AG04450 (cell line): ENCODE results near the gene ZBTB7C. TPM values are rescaled to one million over a fixed set of nuclear protein-coding genes. Genes with fewer than 3 reads are reported as not detected.

ENCODE experiments used
- CTCF ChIA-PET: fragments of 300-600, 350-600 bp; formaldehyde crosslinking; extraction: SDS; loops from one replicate; lab custom pipeline; 2022; ENCODE audit warnings: antibody characterized with exemption, inconsistent platforms; lab: Charles Lee
- POLR2A ChIA-PET: fragments of 350-600 bp; formaldehyde crosslinking; extraction: SDS; loops from one replicate; lab custom pipeline; 2021; ENCODE audit warnings: antibody characterized with exemption, inconsistent platforms; lab: Yijun Ruan, JAX
- DNase-seq: peaks from one replicate; pipeline ENCODE4 v3.0.0-alpha.2; 2011; ENCODE audit warnings: low read depth, low spot score
- H3K27ac ChIP-seq: one replicate; pipeline ENCODE4 v1.5.1; 2012; ENCODE audit warnings: low read depth, low read length, control low read depth
- H3K27me3 ChIP-seq: one replicate; pipeline ENCODE4 v1.6.0; 2012; ENCODE audit warnings: low read length; ENCODE audit not compliant: control insufficient read depth, insufficient read depth
- H3K4me3 ChIP-seq: 2 replicates; pipeline ENCODE4 v1.5.1; 2011; ENCODE audit warnings: mild to moderate bottlenecking, low read depth, low read length, control low read depth
- H3K9me3 ChIP-seq: 2 replicates; pipeline ENCODE4 v1.5.1; 2012; ENCODE audit warnings: low read length; ENCODE audit not compliant: control insufficient read depth, insufficient read depth
- polyA plus RNA-seq: library from polyadenylated mRNA; depleted of rRNA; stranded (reverse); fragments of >200 nt; gene quantifications from 2 replicates; pipeline ENCODE4 v1.2.3, GENCODE V29; 2011; rRNA removed
- small RNA-seq: library from RNA; depleted of rRNA; stranded (forward); fragments of <200 nt; gene quantifications from one replicate; pipeline ENCODE3, GENCODE V24; 2012; ENCODE audit warnings: low read depth; ENCODE audit not compliant: insufficient read length
- TF ChIP-seq, protein P1 (sequence below): IDR thresholded peaks from 2 replicates; pipeline ENCODE4 v1.5.1; 2011; ENCODE audit warnings: low read depth, low read length, control low read depth, inconsistent platforms

Gene ZBTB7C
- polyA plus RNA-seq, 1 experiment = not detected

DNA sequence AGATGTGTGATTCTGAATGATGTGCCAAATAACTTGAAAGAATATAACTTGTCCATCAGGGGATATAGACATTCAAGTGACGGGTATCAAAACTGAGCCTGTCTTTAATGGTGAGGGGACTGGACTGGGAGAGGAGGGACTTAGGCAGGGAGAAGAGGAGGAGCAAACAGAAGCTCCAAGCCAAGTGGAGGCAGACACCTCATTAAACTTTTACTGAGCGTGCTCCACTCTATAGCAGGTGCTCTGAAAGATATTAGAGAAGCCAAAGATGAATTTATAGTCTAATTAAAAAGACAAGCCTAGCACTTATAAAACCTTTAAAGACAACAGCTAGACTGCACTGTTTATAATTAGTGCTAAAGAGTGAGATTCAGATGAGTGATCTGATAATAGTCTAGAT, 431.0 kb downstream of the ZBTB7C start:
- Histone ChIP-seq H3K27me3 (peaks cover 5% of the 10 kb centered on the region), H3K9me3 (no peaks in the 10 kb centered on the region), H3K4me3 (no peak overlapping the region), H3K27ac (no peak overlapping the region)
- ChIA-PET POLR2A (no interaction called here), CTCF (no interaction called here)
- DNase-seq = no peak
- TF ChIP-seq, protein P1, sequence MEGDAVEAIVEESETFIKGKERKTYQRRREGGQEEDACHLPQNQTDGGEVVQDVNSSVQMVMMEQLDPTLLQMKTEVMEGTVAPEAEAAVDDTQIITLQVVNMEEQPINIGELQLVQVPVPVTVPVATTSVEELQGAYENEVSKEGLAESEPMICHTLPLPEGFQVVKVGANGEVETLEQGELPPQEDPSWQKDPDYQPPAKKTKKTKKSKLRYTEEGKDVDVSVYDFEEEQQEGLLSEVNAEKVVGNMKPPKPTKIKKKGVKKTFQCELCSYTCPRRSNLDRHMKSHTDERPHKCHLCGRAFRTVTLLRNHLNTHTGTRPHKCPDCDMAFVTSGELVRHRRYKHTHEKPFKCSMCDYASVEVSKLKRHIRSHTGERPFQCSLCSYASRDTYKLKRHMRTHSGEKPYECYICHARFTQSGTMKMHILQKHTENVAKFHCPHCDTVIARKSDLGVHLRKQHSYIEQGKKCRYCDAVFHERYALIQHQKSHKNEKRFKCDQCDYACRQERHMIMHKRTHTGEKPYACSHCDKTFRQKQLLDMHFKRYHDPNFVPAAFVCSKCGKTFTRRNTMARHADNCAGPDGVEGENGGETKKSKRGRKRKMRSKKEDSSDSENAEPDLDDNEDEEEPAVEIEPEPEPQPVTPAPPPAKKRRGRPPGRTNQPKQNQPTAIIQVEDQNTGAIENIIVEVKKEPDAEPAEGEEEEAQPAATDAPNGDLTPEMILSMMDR = no peak

Small RNAs within 50 kb of the gene (small RNA-seq; reads per million reads assigned to genes)
- not detected for gene RNU6-708P

Other genes with a start within 250 kb of the ZBTB7C start
- 40.2 and 44.7 TPM in 2 replicates for gene CTIF, start 129.6 kb upstream of the ZBTB7C start, polyA plus RNA-seq